Measurements from ENCODE around the gene PRL. TPM values are rescaled to one million over a fixed set of nuclear protein-coding genes. Genes with fewer than 3 reads are reported as not detected.

Gene PRL
- total RNA-seq, 1 experiment from 2014 or later, result not detected

- Mint-ChIP-seq H3K36me3 (peaks cover 2% of the 10 kb centered on the region), H3K4me3 (no peak overlapping the region), H3K4me1 (peaks cover 57% of the 10 kb centered on the region), H3K9me3 (peaks cover 11% of the 10 kb centered on the region), H3K27ac (no peak overlapping the region), H3K27me3 (ENCODE audit: low read depth) (no peaks in the 10 kb centered on the region)
- no peak for TF ChIP-seq SMAD4 (CRISPR knock-in tag; IDR thresholded peaks at IDR 0.05)
- TF ChIP-seq, protein P1, sequence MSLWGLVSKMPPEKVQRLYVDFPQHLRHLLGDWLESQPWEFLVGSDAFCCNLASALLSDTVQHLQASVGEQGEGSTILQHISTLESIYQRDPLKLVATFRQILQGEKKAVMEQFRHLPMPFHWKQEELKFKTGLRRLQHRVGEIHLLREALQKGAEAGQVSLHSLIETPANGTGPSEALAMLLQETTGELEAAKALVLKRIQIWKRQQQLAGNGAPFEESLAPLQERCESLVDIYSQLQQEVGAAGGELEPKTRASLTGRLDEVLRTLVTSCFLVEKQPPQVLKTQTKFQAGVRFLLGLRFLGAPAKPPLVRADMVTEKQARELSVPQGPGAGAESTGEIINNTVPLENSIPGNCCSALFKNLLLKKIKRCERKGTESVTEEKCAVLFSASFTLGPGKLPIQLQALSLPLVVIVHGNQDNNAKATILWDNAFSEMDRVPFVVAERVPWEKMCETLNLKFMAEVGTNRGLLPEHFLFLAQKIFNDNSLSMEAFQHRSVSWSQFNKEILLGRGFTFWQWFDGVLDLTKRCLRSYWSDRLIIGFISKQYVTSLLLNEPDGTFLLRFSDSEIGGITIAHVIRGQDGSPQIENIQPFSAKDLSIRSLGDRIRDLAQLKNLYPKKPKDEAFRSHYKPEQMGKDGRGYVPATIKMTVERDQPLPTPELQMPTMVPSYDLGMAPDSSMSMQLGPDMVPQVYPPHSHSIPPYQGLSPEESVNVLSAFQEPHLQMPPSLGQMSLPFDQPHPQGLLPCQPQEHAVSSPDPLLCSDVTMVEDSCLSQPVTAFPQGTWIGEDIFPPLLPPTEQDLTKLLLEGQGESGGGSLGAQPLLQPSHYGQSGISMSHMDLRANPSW (CRISPR knock-in tag; conservative IDR thresholded peaks at IDR 0.05; ENCODE audit: low read depth), result no peak
- no peak for TF ChIP-seq IRF1 (CRISPR knock-in tag; IDR thresholded peaks at IDR 0.05)
- no peak for TF ChIP-seq E2F1 (CRISPR knock-in tag; IDR thresholded peaks at IDR 0.05)
- no peak for TF ChIP-seq MYBL2 (CRISPR knock-in tag; IDR thresholded peaks at IDR 0.05)
- TF ChIP-seq ZNF232 (CRISPR knock-in tag; IDR thresholded peaks at IDR 0.05), result no peak
- TF ChIP-seq, protein P2, sequence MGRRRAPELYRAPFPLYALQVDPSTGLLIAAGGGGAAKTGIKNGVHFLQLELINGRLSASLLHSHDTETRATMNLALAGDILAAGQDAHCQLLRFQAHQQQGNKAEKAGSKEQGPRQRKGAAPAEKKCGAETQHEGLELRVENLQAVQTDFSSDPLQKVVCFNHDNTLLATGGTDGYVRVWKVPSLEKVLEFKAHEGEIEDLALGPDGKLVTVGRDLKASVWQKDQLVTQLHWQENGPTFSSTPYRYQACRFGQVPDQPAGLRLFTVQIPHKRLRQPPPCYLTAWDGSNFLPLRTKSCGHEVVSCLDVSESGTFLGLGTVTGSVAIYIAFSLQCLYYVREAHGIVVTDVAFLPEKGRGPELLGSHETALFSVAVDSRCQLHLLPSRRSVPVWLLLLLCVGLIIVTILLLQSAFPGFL (CRISPR knock-in tag; IDR thresholded peaks at IDR 0.05; ENCODE audit: borderline replicate concordance), result no peak
- no peak for TF ChIP-seq ZNF219 (CRISPR knock-in tag; IDR thresholded peaks at IDR 0.05; ENCODE audit: borderline replicate concordance)
- TF ChIP-seq ELF4 (CRISPR knock-in tag; IDR thresholded peaks at IDR 0.05; ENCODE audit: low read depth), result no peak
- TF ChIP-seq, protein P3, sequence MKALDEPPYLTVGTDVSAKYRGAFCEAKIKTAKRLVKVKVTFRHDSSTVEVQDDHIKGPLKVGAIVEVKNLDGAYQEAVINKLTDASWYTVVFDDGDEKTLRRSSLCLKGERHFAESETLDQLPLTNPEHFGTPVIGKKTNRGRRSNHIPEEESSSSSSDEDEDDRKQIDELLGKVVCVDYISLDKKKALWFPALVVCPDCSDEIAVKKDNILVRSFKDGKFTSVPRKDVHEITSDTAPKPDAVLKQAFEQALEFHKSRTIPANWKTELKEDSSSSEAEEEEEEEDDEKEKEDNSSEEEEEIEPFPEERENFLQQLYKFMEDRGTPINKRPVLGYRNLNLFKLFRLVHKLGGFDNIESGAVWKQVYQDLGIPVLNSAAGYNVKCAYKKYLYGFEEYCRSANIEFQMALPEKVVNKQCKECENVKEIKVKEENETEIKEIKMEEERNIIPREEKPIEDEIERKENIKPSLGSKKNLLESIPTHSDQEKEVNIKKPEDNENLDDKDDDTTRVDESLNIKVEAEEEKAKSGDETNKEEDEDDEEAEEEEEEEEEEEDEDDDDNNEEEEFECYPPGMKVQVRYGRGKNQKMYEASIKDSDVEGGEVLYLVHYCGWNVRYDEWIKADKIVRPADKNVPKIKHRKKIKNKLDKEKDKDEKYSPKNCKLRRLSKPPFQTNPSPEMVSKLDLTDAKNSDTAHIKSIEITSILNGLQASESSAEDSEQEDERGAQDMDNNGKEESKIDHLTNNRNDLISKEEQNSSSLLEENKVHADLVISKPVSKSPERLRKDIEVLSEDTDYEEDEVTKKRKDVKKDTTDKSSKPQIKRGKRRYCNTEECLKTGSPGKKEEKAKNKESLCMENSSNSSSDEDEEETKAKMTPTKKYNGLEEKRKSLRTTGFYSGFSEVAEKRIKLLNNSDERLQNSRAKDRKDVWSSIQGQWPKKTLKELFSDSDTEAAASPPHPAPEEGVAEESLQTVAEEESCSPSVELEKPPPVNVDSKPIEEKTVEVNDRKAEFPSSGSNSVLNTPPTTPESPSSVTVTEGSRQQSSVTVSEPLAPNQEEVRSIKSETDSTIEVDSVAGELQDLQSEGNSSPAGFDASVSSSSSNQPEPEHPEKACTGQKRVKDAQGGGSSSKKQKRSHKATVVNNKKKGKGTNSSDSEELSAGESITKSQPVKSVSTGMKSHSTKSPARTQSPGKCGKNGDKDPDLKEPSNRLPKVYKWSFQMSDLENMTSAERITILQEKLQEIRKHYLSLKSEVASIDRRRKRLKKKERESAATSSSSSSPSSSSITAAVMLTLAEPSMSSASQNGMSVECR (CRISPR knock-in tag; IDR thresholded peaks at IDR 0.05; ENCODE audit: borderline replicate concordance), result no peak
- no peak for TF ChIP-seq ZNF263 (CRISPR knock-in tag; IDR thresholded peaks at IDR 0.05; ENCODE audit: low read depth)
- TF ChIP-seq E2F4 (CRISPR knock-in tag; IDR thresholded peaks at IDR 0.05; ENCODE audit: borderline replicate concordance, low read depth), result no peak
- DNase-seq (ENCODE audit: low spot score) (no peak), ATAC-seq (no peak)
- ChIA-PET CTCF (no interaction called here), POLR2A (no interaction called here)
Measured at GRCh38 chr6:22248513-22249308, 48.1 kb downstream of the PRL start.

Measured in WTC11 (cell line).